GM13977 (cell line): ENCODE data around the gene KIF21B.

Experiments
- DNase-seq: peaks from one replicate; pipeline ENCODE4 v3.0.0; 2012; ENCODE audit warnings: low spot score
- in situ Hi-C: fragments of 300-500 bp; cut with MboI; formaldehyde crosslinking; loops from one replicate; pipeline ENCODE4 v1.12.0; 2022; ENCODE audit warnings: low sequenced_read_pairs, low pct_unique_long_range_greater_than_20kb, mixed read lengths, inconsistent platforms; ENCODE audit not compliant: unreplicated experiment
- TF ChIP-seq, protein P1 (sequence below): IDR thresholded peaks from 2 replicates; pipeline ENCODE4 v1.5.1; 2012; ENCODE audit warnings: mild to moderate bottlenecking, control low read depth; ENCODE audit not compliant: insufficient read depth; ENCODE audit errors: extremely low read depth, missing control alignments

The KIF21B gene

GRCh38 chr1:201016943-201017827, 6.3 kb downstream of the KIF21B start:
- in situ Hi-C loops, result no loop called here
- TF ChIP-seq, protein P1, sequence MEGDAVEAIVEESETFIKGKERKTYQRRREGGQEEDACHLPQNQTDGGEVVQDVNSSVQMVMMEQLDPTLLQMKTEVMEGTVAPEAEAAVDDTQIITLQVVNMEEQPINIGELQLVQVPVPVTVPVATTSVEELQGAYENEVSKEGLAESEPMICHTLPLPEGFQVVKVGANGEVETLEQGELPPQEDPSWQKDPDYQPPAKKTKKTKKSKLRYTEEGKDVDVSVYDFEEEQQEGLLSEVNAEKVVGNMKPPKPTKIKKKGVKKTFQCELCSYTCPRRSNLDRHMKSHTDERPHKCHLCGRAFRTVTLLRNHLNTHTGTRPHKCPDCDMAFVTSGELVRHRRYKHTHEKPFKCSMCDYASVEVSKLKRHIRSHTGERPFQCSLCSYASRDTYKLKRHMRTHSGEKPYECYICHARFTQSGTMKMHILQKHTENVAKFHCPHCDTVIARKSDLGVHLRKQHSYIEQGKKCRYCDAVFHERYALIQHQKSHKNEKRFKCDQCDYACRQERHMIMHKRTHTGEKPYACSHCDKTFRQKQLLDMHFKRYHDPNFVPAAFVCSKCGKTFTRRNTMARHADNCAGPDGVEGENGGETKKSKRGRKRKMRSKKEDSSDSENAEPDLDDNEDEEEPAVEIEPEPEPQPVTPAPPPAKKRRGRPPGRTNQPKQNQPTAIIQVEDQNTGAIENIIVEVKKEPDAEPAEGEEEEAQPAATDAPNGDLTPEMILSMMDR, result no peak
- peak; percentile 58 for DNase-seq

- in situ Hi-C loops, result no loop called here
- TF ChIP-seq, protein P1, result no peak
- no peak for DNase-seq
These were observed 7.3 kb downstream of the KIF21B start for GRCh38 chr1:201016211-201016651.

DNA sequence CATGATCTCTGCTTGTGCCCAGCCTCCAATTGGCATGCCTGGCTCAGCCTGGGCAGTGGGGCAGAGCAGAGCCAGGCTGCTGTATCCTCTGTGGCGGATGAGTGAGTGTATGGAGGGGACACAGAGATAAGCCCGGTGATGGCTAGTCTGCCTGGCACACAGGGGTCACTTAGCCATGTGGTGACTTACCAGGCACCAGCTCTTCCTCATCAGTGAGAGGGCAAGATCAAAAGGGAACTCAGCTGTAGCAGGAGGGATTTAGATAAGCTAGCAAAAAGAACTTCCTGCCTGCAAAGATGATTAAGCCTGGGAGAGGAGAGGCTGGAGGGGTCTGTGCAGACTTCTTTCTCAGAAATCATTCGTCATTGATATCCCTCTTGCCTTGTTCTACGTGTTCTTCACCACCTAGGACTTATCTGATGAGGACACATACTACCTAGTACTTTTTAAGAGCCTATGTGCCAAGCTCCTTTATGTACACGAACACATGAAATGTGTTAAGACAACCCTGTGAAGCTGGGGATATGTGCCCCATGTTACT, 7.9 kb downstream of the KIF21B start:
- TF ChIP-seq, protein P1, result no peak
- in situ Hi-C loops, result no loop called here
- DNase-seq, result no peak

GRCh38 chr1:201014816-201015200, 8.7 kb downstream of the KIF21B start:
- TF ChIP-seq, protein P1, result no peak
- peak; percentile 68 for DNase-seq
- in situ Hi-C loops, result no loop called here

- DNase-seq, result peak; percentile 55
- in situ Hi-C loops, result no loop called here
- TF ChIP-seq, protein P1, result no peak
These were observed 9.3 kb downstream of the KIF21B start for GRCh38 chr1:201013991-201014815.

DNA sequence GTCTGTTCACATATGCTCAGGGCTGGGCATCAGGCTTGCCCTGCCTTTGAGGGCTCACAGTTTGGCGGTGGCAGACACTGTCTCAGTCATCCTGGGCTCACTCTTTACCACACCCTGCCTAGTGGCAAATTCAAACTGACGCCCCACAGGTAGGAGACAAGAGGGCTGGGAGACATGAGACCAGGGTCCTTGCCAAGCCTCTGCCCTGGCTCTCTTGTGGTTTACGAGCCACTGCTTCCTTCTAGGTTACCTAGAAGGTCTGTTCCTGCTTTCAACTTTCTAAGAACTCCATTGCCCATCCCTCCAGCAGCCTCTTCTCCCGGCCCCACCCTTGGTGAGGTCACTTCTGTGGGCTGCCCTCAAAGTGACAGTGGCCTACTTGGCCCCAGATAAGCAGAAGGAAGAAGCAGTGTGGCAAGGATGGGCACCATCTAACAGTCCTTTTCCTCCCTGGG, 10.5 kb downstream of the KIF21B start:
- DNase-seq, result no peak
- TF ChIP-seq, protein P1, result no peak
- in situ Hi-C loops, result no loop called here
